NOMO-1 treated with DMSO at 0.1 percent for 48 hours (cell line): ENCODE results near the gene PRRT1B.
A peak's percentile ranks its signal among the peaks of the same experiment; 100 is the strongest.

Experiments
- DNase-seq: peaks from one replicate; lab custom pipeline; 2025; ENCODE audit not compliant: unreplicated experiment; lab: John Stamatoyannopoulos, UW

Gene PRRT1B

DNA sequence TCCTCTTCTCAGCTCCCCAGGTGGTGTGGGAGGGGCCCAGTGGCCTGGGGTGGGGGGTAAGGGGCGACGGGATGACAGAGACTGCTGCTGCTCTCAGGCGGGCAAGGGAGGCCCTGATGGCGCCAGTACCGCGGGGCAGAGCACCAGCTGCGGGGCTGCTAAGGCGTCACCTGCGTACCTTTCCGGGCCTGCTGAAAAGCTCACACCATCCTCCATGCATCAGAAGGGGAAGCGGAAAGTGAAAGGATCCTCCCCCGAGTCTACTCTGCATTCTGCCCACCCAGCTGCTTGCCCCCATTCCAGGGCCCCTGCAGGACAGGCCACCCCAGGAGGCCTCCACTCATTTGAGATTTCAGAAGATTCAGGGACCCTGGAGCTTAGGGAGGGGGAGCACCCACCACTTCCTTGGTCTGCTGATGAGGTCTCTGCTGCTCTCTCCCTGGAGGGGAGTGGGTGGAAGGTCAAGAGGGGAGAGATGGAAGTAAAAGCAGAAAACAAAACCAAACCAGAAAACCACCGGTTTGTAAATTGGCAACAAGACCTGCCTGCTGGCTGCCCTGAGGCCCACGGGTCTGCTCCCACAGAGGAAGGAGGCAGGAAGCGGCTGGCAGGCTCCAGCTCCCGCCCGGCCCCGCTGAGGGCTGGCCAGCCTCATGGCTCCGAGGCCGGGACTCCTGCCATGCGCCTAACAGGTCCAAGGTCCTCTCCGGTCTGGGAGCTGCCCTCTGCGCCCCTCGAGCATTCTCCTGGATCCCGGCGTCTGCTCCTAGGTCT lies 33.6 kb downstream of the PRRT1B start:
- no peak for DNase-seq

DNA sequence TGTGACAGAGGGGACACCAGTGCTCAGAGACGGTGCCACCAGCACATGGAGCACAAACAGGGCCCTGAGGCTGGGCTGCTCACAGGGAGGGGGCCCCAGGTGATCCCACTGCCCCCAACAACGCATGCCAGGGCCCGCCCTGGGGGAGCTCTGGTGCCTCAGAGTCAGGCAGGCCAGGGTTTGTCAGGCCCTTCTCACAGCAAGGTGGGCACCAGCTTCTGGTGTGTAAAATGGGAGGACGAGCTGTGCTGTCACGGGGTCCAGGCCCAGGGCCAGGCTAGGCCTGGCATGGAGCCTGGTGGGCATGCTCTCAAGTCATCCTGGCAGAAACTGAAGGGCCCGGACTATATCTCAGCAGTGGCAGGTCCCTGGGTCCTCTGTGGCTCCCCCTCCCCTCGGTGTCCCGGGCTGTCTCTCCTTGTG lies 34.5 kb downstream of the PRRT1B start:
- no peak for DNase-seq

DNA sequence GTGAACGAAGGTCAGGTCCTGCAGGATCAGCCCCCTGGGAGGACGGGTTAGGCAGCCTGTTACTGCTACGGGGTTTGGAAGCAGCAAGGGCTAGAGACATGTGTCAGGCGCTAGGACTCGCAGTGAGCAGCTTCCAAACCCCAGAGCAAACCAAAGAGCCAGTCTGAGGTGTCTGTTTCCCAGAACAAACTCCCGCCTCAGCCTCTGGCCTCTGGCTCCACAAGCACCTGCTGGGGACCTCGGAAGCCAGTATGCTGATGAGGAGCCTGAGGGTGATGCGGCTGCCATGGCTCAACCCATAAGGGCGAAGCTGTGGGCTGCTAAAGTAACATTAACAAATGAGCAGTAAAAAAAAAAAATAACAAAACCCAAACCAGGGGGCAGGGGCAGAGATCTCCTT lies 35.0 kb downstream of the PRRT1B start:
- DNase-seq = no peak

DNA sequence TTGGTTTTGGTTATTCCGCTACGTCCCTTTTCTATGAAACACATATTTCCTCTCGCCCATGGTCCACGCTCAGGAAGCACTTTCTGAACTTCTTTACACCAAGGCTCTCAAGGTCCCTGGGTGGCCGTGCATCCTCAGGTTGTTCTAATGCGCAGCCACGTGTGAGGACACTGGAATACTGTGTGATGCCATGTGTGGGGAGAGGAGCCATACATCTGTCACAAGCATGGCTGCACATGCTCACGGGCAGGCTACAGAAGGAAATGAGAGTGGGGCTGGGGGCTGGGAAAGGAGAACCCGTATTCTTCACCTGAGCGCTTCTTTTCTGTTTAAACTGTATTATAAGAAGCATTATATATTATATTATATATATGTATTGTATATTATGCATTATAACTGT lies 36.7 kb downstream of the PRRT1B start:
- no peak for DNase-seq

DNA sequence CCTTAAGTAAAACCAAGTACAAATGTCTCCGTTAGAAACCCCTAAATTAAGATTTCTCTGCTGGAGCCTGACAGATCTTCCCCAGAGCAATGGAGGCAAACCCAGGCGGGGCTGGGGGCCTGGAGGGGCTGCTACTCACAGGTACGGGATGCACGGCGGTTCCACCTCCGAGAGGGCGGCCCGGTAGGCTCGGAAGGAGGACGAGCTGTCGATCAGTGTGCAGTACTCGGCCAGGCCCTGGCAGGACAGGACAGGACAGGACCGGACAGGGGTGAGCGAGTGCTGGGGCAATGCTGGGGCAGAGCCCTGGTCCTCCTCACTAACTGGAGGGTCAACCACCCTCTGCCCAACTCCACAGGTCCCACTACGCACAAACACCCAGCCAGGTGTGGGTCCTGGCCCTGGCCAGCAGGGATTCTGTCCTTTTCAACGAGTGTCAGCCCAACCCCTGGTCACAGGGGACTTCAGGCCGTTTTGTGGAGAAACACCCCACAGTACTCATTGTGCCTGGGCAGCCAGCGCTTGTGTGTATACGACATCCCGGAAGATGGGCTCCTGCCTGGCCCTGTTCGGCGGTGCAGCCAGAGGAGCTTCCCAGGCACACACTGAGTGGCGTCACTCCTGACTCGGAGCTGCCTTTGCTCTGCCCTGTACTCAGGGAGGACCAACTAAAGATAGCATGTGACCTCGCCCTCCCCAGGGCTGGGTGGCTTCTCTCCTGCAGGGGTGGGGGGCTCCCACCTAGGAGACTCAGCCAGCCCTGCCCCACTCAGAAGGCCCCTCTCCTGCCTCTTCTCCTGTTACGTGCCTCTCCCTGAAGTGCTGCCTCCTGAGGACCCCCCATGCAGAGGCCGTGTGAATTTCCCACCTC lies 37.4 kb downstream of the PRRT1B start:
- no peak for DNase-seq

DNA sequence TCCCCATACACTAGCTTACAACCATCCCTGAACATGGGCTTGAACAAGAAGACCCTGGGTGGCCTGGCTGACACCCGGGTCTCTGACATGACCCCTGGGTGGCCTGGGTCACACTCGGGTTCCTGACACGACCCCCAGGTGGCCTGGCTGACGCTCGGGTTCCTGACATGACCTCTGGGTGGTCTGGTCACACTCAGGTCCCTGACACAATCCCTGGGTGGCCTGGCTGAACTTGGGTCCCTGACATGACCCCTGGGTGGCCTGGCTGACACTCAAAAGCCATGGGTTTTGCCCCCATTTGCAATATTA lies 38.0 kb downstream of the PRRT1B start:
- no peak for DNase-seq

DNA sequence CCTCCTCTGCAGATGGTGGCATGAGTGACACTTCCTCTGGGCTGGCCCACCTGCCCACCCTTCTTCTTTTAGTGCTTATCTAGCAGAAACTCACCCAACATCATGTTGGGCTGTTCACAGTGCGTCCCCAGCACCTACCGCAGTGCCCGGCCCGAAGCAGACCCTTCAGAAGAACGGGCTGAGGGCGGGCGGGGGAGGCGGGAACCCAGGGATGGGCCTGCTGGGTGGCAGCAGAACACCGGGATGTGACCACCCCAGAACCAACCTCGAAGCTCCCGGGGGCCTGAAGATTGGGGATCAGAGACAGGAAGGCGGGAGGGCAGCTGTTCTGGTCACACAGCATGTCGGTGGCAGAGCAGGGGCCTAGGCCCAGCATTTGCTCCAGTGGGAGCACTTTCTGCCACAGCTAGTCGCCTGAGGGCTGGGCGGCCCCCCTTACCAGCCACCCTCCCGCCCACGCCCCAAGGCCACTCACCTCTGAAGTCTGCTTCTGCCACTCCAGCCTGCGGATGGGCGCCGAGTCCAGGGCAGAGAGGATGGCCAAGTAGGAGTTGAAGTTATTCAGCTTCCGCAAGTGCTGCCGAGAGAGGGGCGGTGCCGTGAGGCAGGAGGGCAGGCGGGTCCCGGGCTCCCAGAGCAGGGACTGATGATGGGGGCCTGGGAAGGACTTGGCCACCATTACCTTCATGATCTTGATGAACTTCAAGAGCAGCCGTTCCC lies 38.7 kb downstream of the PRRT1B start:
- no peak for DNase-seq

DNA sequence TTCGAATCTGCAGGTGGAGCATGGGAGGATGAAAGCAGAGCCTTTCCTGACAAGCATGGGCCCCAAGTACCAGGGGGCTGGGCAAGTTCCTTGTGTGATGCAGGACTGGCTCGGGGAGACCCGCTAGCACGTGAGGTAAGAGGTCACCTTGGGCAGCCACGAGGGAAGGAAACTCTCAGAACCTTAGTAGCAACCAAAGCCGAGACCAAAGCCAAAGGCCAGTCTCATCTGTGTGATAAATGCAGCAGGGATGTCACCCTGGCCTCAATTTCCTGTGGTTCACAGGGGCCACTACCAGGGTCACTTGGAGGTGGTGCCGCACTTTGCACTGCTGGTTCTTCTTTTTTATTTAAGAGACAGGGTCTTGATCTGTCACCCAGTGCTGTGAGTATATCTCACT lies 39.5 kb downstream of the PRRT1B start:
- peak; percentile 44 for DNase-seq

DNA sequence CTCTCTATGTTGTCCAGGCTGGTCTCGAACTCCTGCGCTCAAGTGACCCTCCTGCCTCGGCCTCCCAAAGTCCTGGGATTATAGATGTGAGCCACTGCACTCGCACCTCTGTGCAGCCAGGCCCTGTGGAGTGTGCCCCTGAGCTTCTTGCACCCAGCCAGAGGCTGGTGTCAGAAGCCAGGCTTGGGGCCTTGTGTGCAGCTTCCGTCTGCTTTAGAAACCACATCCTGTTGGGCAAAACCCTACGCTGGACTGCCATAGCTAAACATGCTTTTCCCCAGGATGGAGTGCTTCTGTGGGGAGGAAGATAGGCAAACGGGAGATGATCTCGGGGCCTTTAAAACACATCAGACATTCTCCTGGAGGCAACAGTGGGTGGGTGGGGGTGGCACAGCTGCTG lies 40.1 kb downstream of the PRRT1B start:
- DNase-seq = peak; percentile 79

DNA sequence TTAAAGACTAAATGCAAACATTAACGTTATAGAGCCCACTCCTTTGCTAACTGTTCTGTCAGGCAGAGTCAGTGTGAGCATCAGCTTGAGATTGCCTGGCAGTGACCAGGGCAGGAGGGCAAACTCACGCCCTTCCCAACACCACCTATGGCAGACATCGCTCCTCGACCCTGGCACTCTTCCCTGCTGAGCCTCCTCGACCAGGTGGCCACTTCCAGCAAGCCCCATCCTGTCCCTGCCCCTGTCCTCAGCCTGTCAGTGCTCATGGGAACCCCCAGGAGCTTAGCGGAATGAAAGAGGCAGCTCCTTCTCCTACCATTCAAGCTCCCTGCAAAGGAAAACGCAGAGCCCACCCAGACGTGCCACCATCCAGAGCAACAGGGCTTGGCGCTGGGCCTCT lies 42.0 kb downstream of the PRRT1B start:
- no peak for DNase-seq

DNA sequence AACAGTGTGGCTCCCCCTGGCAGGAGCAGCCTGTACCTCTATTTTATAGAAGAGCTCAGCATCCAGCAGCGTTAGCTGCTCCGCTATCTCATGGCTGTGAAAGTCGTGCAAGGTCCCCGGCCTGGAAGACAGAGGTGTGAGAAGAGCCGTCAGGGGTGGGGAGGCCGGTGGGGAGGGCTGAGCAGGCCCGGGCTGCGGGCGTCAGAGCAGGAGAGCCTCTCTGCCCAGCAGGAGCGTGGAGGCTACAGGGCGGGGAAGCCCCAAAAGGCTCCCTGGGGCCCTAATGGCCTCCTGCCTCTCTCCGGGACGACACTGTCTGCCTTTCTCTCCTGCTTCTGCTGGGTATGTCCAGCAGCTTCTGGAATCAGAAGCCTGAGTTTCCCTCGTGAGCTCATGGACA lies 42.6 kb downstream of the PRRT1B start:
- DNase-seq = no peak

DNA sequence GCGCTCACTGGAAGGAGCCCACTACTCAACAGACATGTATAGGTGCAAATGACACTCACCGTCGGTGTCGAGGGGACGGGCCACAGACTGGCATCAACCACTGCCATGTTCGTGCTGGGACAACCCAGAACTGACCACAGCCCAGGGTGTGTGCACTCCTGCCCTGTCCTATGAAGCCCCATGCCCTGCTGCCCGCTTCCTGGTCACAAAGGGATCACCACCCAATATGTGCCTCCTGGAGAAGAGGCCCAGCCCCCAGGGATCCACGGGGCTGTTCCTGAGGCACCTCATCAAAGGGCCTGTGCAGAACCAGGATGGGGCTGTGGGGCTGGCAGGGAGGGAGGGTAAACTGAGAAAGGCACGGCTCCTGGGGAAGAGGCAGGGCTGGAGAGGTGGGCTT lies 43.1 kb downstream of the PRRT1B start:
- no peak for DNase-seq

DNA sequence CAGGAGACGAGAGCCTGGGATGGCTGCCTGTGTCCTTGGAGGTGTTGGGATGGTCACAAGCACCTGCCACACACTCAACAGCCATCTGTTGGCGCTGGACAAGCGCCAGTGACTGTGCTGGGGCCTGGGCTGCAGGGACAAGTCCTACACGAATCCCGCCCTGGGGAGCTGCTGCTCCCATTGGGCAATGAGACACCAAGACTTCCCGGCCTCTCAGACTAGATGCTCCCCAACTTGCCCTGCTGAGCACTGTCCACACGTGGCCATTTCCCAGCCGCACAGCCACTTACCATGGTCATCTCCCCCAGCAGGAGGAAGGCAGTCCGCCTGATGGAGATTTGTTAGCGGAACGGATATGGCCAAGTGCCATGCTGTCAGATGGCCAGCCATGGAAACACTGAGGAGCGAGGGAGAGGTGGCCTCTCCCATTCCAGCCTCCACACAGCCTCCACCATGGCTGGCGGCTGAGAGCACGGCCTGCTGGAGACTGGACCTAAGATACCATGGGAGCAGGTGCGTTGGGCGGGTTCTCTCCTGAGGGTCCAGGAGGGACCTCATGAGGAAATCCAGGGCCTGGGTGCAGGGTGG lies 43.9 kb downstream of the PRRT1B start:
- DNase-seq = no peak

DNA sequence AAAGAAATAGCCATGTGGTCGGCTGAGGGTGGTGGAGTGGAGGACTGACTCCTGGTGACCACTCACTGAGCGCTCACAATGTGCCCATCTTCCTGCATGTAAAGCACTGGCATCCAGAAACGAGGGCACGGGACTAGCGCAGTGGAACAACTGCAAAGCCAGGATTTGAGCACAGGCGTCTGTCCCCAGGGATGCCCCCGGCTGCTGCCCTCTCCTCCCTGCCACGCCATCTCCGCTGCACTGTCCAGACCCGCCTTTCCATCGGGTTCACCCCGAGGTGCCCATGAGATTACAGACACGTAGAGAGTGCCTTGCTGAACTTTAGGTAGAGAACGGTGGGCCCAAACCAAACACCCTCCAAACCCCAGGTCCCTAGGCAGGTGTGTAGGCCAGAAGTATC lies 44.7 kb downstream of the PRRT1B start:
- DNase-seq = no peak

DNA sequence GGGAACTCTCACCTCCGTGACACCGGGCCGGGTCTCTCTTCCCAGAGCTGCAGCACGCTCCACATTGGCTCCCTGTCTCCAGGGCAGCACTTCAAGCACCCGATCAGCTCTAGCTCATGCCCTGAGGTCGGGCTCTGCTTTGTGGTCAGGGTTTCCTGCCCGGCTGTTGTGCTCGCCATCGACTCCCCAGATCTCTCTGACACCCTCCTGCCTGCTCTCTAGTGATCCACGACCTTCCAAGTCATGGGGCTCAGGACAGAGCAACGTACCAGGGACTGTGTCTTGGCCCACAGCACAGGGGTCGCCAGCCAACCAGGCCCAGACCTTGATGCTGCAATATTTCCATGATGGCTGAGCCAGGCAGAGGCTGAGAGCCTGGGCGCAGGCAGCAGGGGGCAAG lies 45.1 kb downstream of the PRRT1B start:
- DNase-seq = no peak

DNA sequence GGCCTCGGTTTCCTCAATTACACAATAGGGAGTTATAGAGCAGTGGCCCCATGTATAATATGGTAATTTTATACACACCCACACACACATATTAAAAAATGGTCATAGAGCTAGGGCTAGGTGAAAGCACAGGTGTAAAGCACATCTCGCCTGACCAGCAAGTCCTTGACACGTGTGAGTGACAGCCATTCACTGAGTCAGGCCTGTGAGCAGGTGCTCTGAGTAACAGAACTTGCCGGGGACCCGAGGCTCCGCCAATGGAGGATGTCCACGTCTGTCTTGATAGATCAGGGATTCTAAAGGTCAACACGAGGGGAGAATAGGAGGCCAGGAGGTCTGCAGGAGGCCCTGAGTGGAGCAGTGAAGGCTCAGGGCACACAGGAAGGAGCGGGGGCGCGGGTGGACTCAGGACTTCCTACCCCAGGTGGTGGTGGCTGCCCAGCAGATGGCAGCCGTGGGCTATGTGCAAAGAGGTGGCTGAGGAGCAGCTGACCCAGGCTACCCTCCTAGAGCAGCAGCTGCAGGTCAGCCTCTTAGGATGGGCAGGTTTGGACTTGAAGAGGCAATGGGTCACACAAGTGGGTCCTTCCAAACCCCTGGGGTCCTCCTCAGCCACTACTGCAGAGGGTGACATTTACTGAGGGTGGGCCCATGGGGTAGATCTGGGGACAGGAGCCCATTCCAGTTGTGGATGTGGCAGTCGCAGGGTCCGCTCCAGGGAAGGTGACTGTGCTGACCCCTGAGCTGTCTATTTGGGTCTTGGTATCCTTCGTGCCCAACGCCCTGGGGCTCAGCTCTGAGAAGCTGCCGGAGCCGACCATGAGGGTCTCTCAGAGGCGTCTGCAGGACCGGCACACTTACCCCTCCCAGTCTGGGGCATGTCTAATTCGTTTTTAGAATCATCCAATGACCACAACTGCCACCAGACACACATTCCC lies 45.9 kb downstream of the PRRT1B start:
- DNase-seq = peak; percentile 76

DNA sequence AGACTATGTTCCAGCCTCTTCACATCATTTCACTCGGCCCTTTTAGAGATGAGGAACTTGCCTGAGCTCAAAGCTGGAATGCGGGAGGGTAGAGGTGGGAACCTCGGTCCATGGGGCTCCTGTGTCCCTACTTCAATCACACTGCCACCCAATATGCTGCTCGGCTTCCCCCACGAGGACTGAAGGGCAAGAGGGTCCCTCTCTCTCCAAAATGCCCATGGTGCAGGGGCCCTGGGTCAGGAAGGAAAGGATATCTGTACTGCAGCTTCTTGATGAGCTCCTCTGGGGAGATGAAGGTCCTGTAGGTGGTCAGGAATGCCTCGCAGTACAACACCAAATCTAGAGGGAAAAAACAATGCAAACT lies 46.5 kb downstream of the PRRT1B start:
- no peak for DNase-seq

DNA sequence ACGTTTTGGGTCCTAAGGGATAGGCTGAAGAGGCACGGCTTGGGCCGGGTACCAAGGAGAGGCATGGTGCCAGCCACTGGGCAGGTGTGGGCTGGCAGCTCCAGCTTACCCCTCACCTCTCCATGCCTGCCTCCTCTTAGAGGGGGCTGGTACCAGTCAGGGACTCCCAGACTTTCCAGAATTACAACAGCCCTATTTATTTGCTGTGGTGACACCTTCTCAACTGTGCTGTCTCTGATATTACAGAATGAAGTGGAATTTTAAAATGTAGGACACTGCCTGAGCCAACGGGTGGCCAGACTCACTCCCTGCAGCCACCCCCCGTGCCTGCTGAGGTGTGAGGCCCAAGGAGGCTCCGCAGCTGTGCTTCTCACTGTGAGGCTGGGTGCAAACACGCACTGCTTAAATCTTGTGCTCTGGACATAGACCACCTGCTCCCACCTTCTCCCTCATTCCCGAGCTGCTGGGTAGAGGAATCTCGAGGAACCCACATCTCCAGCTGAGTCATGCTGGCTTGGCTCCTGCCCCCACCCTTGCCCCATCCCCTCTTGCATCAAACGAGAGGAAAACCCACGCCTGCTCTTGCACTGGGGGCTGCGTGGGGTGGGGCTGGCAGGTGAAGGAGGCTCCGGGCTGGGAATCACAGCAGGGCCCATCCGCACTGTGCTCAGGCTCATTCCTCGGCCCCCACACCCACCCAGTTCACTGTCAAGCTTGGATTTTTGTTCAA lies 47.9 kb downstream of the PRRT1B start:
- DNase-seq = no peak

DNA sequence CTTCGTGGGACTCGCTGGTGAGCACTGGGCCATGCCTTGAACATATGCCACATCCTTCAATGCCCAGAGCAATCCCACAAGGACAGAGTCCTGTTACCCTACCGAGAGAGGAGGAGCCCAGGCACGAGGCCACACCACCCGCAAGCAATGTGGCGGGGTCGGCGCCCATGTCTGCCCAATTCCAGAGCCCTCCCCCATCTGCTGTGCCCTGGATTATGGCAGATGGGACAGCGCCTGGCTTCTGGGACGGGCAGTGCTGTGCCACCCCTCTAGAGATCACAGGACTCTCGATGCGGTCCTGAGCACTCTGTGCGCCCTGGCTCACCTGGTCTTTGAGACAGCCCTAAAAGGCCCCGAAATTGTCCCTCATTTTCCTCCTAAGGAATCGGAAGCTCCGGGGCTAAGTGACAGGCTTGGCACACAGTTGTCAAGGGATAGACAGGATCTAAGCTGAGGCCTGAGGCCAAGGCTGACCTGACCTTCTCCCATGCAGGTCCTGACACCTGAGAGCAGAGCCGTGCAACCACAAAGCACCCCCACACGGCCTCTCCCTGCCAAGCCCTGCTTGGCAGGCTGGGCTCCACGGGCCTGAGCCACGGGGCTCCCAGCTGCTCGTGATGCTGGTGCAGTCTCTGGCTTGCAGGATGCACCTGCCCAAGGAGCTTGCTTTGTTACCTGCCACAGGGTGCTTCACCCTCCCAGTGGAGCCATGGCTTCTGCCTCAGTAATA lies 48.8 kb downstream of the PRRT1B start:
- DNase-seq = no peak
